GM19025 (cell line): Measurements from ENCODE around the gene CAMKMT.
A peak's percentile ranks its signal among the peaks of the same experiment; 100 is the strongest.

Experiments used
- ATAC-seq: cut with Tn5 transposase; IDR thresholded peaks from one replicate; pipeline ENCODE4 v1.9.1; 2021; ENCODE audit warnings: mild to moderate bottlenecking, low read depth, moderate library complexity; ENCODE audit not compliant: unreplicated experiment

The CAMKMT gene

DNA sequence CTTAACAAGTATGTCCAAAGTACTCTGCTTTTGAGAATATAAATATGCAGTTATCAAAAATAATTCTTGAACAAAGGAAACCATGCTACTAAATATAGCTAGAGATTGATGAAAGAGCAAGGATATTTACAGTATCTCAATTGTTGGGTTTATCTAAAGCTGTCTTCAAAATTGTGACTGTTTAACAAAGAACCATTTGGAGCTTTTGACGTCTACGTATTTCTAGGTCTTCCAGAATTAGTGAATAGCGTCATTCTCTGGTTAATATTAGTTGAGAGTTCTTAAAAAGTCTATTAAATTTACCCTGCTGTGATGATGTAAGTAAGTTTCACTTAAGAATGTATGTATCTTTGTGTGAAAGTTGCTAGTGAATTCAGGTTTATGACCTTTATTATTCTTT, 356.7 kb downstream of the CAMKMT start:
- no peak for ATAC-seq

GRCh38 chr2:44719562-44719961, 357.8 kb downstream of the CAMKMT start:
- no peak for ATAC-seq

- ATAC-seq = no peak
Measured at GRCh38 chr2:44722026-44722625, 360.4 kb downstream of the CAMKMT start.

GRCh38 chr2:44723921-44724320, 362.2 kb downstream of the CAMKMT start:
- ATAC-seq = no peak

DNA sequence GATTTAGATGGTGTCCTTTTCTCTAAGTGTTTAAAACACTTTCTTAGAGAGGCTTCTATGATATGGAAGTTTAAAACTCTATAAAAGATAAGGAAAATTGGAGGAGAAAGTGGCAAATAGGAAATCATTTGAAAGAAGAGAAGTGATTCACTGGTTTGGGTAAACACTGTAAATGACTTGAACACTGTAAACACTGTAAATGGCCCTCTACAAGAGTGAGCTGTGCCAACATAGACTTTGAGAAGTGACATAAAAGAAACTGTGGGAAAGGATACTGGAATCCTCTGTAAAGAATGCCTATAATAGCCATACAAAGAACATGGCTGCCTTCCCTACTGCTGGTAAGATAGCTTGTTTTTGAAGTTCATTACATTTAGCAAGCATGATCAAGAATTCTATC, 368.8 kb downstream of the CAMKMT start:
- ATAC-seq = no peak

DNA sequence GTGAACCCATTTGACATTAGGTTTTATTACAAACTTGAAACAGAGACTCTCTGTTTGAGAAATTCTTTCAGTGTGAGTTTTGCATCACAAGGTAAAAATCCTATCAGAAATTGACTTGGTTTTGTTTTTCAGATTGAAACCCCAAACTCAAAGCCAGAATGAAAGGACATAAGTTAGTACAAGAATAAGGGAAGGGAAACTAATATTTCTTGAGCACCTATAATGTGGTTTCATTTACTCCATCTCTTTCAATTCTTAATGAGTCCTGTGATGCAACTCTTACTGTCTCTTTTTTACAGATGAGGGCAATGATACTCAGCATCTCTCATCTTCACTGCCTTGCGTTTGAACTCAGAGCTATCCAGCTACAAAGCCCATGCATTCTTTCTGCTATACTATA, 369.8 kb downstream of the CAMKMT start:
- ATAC-seq = peak; percentile 83

- no peak for ATAC-seq
Measured at GRCh38 chr2:44736270-44736942, 374.7 kb downstream of the CAMKMT start.

DNA sequence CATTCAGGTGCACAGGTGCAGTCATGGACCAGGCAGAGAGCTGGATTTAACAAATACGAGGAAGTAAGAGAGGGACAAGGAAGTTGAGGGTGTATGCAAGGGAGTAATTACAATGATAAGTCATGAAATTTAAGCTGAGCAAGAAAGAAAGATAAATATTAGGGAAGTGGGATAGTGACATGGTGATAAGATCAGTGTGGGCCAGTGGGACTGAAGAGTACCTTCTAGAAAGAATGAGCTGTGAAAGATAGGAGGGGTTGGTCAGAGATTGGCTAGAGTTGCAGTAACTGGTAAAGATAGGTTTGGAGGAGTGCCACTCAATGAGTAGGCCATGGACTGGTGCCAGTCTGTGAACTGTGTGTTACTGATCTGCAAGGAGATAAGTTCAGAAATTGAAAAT, 378.9 kb downstream of the CAMKMT start:
- no peak for ATAC-seq

DNA sequence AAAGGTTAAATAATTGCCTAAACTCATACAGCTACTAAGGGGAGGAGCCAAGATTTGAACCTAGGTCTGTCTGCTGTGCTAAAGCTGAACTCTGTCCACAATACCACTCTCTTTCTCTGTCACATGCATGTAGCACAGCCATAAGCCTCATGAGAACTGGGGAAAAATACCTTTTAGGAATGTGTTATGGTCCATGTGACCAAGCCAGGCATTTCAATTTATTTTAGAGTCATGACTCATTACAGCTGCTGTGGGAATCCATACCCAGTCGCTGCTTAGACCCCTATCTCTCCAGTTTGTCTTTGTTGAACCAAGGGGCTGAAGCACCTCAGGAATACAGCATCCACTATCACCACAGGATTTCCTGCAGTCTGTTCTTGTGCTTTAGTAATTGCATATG, 379.8 kb downstream of the CAMKMT start:
- no peak for ATAC-seq

GRCh38 chr2:44742057-44742456, 380.3 kb downstream of the CAMKMT start:
- ATAC-seq = no peak

GRCh38 chr2:44743473-44743872, 381.7 kb downstream of the CAMKMT start:
- ATAC-seq = no peak

GRCh38 chr2:44744961-44745892, 383.5 kb downstream of the CAMKMT start:
- ATAC-seq = no peak

GRCh38 chr2:44745922-44746766, 384.4 kb downstream of the CAMKMT start:
- no peak for ATAC-seq

- no peak for ATAC-seq
Measured at GRCh38 chr2:44746856-44747615, 385.3 kb downstream of the CAMKMT start.

GRCh38 chr2:44747794-44748193, 386.0 kb downstream of the CAMKMT start:
- ATAC-seq = no peak

- ATAC-seq = no peak
Measured at GRCh38 chr2:44751754-44752479, 390.2 kb downstream of the CAMKMT start.

DNA sequence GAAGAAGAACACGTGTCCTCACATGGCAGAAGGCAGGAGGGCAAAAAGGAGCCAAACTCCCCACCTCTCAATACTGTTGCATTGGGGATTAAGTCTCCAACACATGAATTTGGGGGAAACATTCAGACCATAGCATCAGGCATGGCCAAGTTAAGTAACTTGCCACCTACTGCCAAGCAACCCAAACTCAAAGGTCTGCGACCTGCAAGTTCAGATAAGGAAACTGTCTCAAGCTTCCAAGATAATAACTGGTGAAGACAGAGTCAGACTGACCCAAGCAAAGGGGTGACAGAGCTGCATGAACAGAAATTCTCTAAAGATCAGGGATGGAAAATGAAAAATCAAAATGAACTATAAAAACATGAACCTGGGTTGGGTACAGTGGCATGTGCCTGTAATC, 391.0 kb downstream of the CAMKMT start:
- no peak for ATAC-seq

- peak; percentile 77 for ATAC-seq
Measured at GRCh38 chr2:44753552-44754285, 392.0 kb downstream of the CAMKMT start.
